Left colon (tissue), 2 donors: ENCODE data around the gene NPC2. TPM values are rescaled to one million over a fixed set of nuclear protein-coding genes. Genes with fewer than 3 reads are reported as not detected.

Experiments
- ATAC-seq: fragments of 200-7000 bp; cut with Tn5 transposase; one replicate; pipeline ENCODE4 v1.9.1; 2020; ENCODE audit warnings: mild to moderate bottlenecking, moderate library complexity
- DNase-seq, 2 donors: peaks; one replicate each; pipeline ENCODE4 v3.0.0-alpha.2; 2020
- intact Hi-C, 2 donors: fragments of 100-400 bp; cut with DNase I in 1 of 2; cut with micrococcal nuclease in 1 of 2; formaldehyde crosslinking; loops; one replicate each; pipeline versions ENCODE4 v1.11.2 to v1.14.0; 2022; cut with DNase I, micrococcal nuclease
- total RNA-seq, 2 donors: library from RNA; stranded (reverse); fragmentation: NEBNext Ultra II Directional; extraction: Animal tissue kit (Norgen Biotek cat#: 25700); gene quantifications; one replicate each; pipeline ENCODE4 v1.2.1, GENCODE V29; 2021
- donor health status: DM: no; HTN: no; CAD: no.
- donor health status: DM: yes; HTN: yes; CAD: no.

Gene NPC2
- total RNA-seq, 2 donors from 2014 or later = 144 to 235 TPM

DNA sequence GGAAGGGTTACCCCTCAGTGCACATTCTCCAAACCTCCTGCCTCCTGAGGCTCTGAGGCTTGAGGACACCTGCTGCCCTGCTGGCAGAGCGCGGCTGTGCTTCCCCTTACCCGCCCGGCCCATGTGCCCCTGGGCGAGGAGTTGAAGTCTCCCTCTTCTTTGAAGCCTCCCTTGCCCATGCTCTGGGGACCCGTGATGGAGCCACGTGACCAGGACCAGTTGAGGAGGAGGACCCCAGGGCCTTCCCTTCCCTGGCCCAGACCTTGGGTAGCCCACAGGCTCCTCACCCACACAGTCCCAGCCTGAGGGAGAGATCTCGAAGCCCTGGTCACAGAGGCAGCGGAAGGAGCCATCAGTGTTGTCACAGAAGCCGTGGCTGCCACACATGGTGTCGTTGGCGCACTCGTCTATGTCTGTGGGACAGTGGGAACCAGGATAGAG lies 13.3 kb upstream of the NPC2 start:
- DNase-seq (no peak), ATAC-seq (no peak)
- intact Hi-C loops = no loop called here

GRCh38 chr14:74505831-74506230 lies 12.7 kb upstream of the NPC2 start:
- ATAC-seq = no peak
- intact Hi-C loops = no loop called here

GRCh38 chr14:74504874-74505720 lies 12.0 kb upstream of the NPC2 start:
- intact Hi-C loops = no loop called here

More at GRCh38 chr14:74505831-74506230, 12.7 kb upstream of the NPC2 start:
- DNase-seq = no peak

DNA sequence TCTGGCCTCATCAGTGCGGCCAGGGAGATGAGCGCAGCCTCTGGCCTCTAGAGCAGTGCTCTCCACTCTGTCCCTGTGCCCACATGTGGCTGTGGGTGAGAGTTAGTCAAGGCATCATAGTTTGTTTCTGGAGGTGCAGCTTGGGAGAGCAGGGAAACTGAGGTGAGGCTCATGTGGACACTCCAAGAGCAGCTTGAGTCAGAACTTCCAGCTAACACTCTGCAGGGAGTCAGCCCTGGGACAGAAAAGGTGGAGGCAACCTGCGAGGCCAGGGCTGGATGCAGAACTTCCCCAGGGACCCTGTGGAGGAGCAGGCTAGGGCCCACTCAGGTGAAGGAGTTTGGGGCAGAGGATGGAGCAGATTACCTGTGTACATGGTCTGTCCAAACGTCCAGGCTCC lies 11.3 kb upstream of the NPC2 start:
- DNase-seq = no peak
- ATAC-seq = no peak
- intact Hi-C loops = no loop called here

More at GRCh38 chr14:74504874-74505720, 12.0 kb upstream of the NPC2 start:
- ATAC-seq = no peak
- no peak for DNase-seq

GRCh38 chr14:74503938-74504335 lies 10.8 kb upstream of the NPC2 start:
- DNase-seq = no peak
- intact Hi-C loops = no loop called here
- no peak for ATAC-seq

GRCh38 chr14:74503291-74503937 lies 10.3 kb upstream of the NPC2 start:
- ATAC-seq (no peak), DNase-seq (no peak)
- intact Hi-C loops = no loop called here

GRCh38 chr14:74502236-74503019 lies 9.3 kb upstream of the NPC2 start:
- ATAC-seq (peak; percentile 67), DNase-seq (no peak)
- intact Hi-C loops = no loop called here

GRCh38 chr14:74501691-74502090 lies 8.6 kb upstream of the NPC2 start:
- ATAC-seq = no peak
- intact Hi-C loops = no loop called here
- DNase-seq = no peak

DNA sequence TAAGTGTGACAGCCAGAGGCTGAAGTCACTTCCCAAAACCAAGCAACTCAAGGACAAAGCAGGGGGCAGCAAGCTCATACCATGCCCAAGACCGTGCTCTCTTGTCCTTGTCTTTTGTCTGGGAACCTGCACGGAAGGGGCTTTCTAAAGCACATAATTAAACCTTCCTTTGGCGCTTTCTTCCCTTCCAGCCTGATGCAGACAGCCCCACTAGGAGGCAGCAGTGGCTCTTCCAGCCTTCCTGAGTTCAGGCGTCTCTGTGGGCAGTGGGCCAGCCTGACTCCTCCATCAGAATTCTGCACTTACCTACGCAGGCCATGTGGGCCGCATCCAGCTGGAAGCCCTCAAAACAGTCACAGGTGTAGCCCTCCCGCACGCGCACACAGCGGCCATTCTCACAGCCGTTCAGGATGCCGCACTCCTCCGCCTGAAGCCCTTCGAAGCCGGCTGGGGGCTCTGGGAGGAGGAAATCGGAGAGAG lies 8.1 kb upstream of the NPC2 start:
- peak; percentile 28 for ATAC-seq
- peak in 1 of 2 donors; percentile 44 for DNase-seq

GRCh38 chr14:74500417-74501134 lies 7.5 kb upstream of the NPC2 start:
- ATAC-seq (peak; percentile 6), DNase-seq (no peak)
- intact Hi-C loops = no loop called here

More for the DNA sequence above, 8.1 kb upstream of the NPC2 start:
- intact Hi-C loops = no loop called here

DNA sequence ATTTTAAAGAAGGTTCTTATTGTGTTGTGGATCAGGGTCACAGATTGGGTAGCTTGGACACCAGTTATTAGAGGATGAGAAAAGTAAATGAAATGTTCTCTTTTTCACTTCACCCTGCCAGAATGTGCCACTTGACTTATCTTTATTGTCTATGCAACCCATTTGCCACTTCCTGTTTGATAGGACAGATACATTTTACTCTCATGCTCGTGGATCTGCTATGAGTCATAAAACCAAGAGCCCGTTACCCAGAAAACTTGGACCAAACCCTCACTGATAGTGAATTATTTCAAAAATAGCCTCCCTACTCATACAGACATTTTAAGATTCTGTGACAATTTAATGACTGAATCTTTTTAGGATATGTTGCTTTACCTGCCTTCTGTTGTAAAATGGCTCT lies 2.3 kb upstream of the NPC2 start:
- ATAC-seq = no peak
- no peak for DNase-seq
- intact Hi-C loops = loop anchor here in 1 of 2 donors (10.0 kb wide), 1 partner anchor 119 kb away; the partner anchor contains the start of gene LTBP2

GRCh38 chr14:74493343-74494261 lies 497 bp upstream of the NPC2 start, which contains the start of gene ISCA2:
TSS of gene ISCA2 (plus strand) at chr14:74493765. CDS start at chr14:74493775, 10 bp downstream.
- intact Hi-C loops = loop anchor here in 1 of 2 donors (10.0 kb wide), 1 partner anchor 121 kb away; the partner anchor contains the start of gene LTBP2
- peak; percentile 100 for DNase-seq
- peak; percentile 91 for ATAC-seq

- intact Hi-C loops = loop anchor here in 1 of 2 donors (10.0 kb wide), 1 partner anchor 123 kb away; the partner anchor contains the start of gene LTBP2
- DNase-seq = no peak
These were observed 939 bp downstream of the NPC2 start for GRCh38 chr14:74491956-74492775.

DNA sequence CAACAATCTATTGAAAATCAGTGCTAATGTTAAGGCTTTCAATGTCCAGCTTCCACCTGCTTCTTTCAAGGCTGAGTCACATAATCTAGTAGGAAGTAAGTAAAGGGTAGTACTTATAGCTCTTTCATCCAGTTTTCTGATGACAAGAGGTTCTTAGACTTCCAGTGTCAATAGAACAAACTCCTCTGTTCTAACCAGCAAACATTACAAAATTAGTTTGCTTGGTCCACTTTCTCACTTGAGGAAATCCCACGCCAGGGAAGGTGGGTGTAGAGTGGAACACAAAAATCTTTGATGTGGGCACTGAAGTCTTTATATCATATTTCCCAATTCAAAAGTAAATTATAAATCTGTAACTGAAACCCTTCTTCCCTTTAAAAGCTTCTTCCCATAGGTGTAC lies 2.6 kb downstream of the NPC2 start:
- no peak for DNase-seq
- no peak for ATAC-seq
- intact Hi-C loops = loop anchor here in 1 of 2 donors (10.0 kb wide), 1 partner anchor 124 kb away; the partner anchor contains the start of gene LTBP2

More at GRCh38 chr14:74491956-74492775, 939 bp downstream of the NPC2 start:
- ATAC-seq = no peak

- ATAC-seq (no peak), DNase-seq (no peak)
- intact Hi-C loops = no loop called here
These were observed 4.2 kb downstream of the NPC2 start for GRCh38 chr14:74488786-74489397.

- peak in 1 of 2 donors; percentile 22 for DNase-seq
- intact Hi-C loops = no loop called here
These were observed 6.9 kb downstream of the NPC2 start for GRCh38 chr14:74486164-74486563.

More at GRCh38 chr14:74486164-74486563, 6.9 kb downstream of the NPC2 start:
- ATAC-seq = peak; percentile 88
